ENCODE data around the gene COG8.

- TF ChIP-seq CTCF (IDR thresholded peaks at IDR 0.05) (no peak), EP300 (IDR thresholded peaks at IDR 0.05) (no peak), POLR2A (IDR thresholded peaks at IDR 0.05) (no peak)
These were observed 18.7 kb downstream of the COG8 start for GRCh38 chr16:69320740-69321073.
